CD14-positive monocyte (primary cell): Measurements from ENCODE around the gene MFN1. TPM values are rescaled to one million over a fixed set of nuclear protein-coding genes. Genes with fewer than 3 reads are reported as not detected.

ENCODE experiments used
- DNase-seq, 3 donors: peaks; one replicate each; pipeline ENCODE4 v3.0.0-alpha.2; 2011 to 2022
- H2AFZ ChIP-seq: 2 replicates; pipeline ENCODE4 v1.6.0; 2012; ENCODE audit warnings: mild to moderate bottlenecking, low read depth, low read length, inconsistent platforms; ENCODE audit not compliant: insufficient read depth, poor library complexity, severe bottlenecking
- H3K27ac ChIP-seq, 2 donors: 1 replicate in 1 of 2; 2 replicates in 1 of 2; pipeline ENCODE4 v1.5.1; 2012 to 2013; ENCODE audit warnings: low read length in 2 of 2, control low read depth in 1 of 2, inconsistent platforms in 1 of 2, low read depth in 1 of 2, mild to moderate bottlenecking in 1 of 2
- H3K27me3 ChIP-seq, 2 donors: one replicate each; pipeline versions ENCODE4 v1.6.0 to v1.6.1; 2011 to 2013; ENCODE audit warnings: low read length in 2 of 2; ENCODE audit not compliant: control insufficient read depth in 2 of 2, insufficient read depth in 2 of 2
- H3K36me3 ChIP-seq, 2 donors: replicated peaks in 1 of 2; 1 replicate in 1 of 2; 2 replicates in 1 of 2; pipeline versions ENCODE4 v1.5.1 to v1.6.1; 2012 to 2013; ENCODE audit warnings: low read length in 2 of 2, control low read depth in 1 of 2, inconsistent platforms in 1 of 2, mild to moderate bottlenecking in 1 of 2; ENCODE audit not compliant: insufficient read depth in 2 of 2, control insufficient read depth in 1 of 2
- H3K4me1 ChIP-seq, 2 donors: 1 replicate in 1 of 2; 2 replicates in 1 of 2; pipeline versions ENCODE4 v1.5.1 to v1.6.1; 2012 to 2013; ENCODE audit warnings: low read length in 2 of 2, control low read depth in 1 of 2, inconsistent platforms in 1 of 2, mild to moderate bottlenecking in 1 of 2, moderate library complexity in 1 of 2; ENCODE audit not compliant: insufficient read depth in 2 of 2, control insufficient read depth in 1 of 2
- H3K4me2 ChIP-seq: replicated peaks from 2 replicates; pipeline ENCODE3; 2012; ENCODE audit warnings: low read length, moderate library complexity, mild to moderate bottlenecking; ENCODE audit not compliant: poor library complexity, severe bottlenecking; ENCODE audit errors: extremely low read depth
- H3K4me3 ChIP-seq, 3 experiments: fragments of 200-600 bp in 1 of 3; sonication (generic) in 1 of 3; replicated peaks in 1 of 3; 1 replicate in 2 of 3; 2 replicates in 1 of 3; pipeline ENCODE4 v1.5.1; 2011 to 2013; ENCODE audit warnings: low read length in 3 of 3, mild to moderate bottlenecking in 3 of 3, control low read depth in 2 of 3, low read depth in 2 of 3, inconsistent platforms in 1 of 3, moderate library complexity in 1 of 3
- H3K79me2 ChIP-seq: 2 replicates; pipeline ENCODE4 v1.6.0; 2012; ENCODE audit warnings: mild to moderate bottlenecking, control low read depth, inconsistent platforms, low read length, moderate library complexity; ENCODE audit not compliant: insufficient read depth
- H3K9ac ChIP-seq: 2 replicates; pipeline ENCODE4 v1.6.0; 2017; ENCODE audit warnings: low read length, mild to moderate bottlenecking; ENCODE audit not compliant: insufficient read depth, poor library complexity, severe bottlenecking
- H3K9me3 ChIP-seq, 2 donors: replicated peaks in 1 of 2; 1 replicate in 1 of 2; 2 replicates in 1 of 2; pipeline versions ENCODE4 v1.5.1 to v1.6.1; 2012 to 2013; ENCODE audit warnings: low read length in 2 of 2, control low read depth in 1 of 2; ENCODE audit not compliant: control insufficient read depth in 1 of 2, insufficient read depth in 1 of 2
- H4K20me1 ChIP-seq: 2 replicates; pipeline ENCODE4 v1.6.0; 2012; ENCODE audit warnings: mild to moderate bottlenecking, low read length, control low read depth, moderate library complexity; ENCODE audit not compliant: insufficient read depth
- H3K27ac Mint-ChIP-seq, 7 donors: one replicate each; pipeline ENCODE4 v1.8.0; 2020; ENCODE audit warnings: mild to moderate bottlenecking in 7 of 7, mixed read lengths in 7 of 7, moderate library complexity in 6 of 7, inconsistent platforms in 2 of 7
- H3K27me3 Mint-ChIP-seq, 3 donors: one replicate each; pipeline ENCODE4 v1.8.0; 2021 to 2022; ENCODE audit warnings: low read depth in 3 of 3, mild to moderate bottlenecking in 3 of 3, mixed read lengths in 3 of 3, moderate library complexity in 3 of 3, inconsistent platforms in 1 of 3
- H3K36me3 Mint-ChIP-seq, 2 donors: one replicate each; pipeline ENCODE4 v1.8.0; 2020; ENCODE audit warnings: mixed read lengths in 2 of 2, inconsistent platforms in 1 of 2, mild to moderate bottlenecking in 1 of 2
- H3K4me1 Mint-ChIP-seq: one replicate; pipeline ENCODE4 v1.8.0; 2020; ENCODE audit warnings: mild to moderate bottlenecking, mixed read lengths
- H3K4me3 Mint-ChIP-seq, 2 donors: one replicate each; pipeline ENCODE4 v1.8.0; 2020; ENCODE audit warnings: mild to moderate bottlenecking in 2 of 2, mixed read lengths in 2 of 2, moderate library complexity in 1 of 2
- H3K9me3 Mint-ChIP-seq, 7 donors: one replicate each; pipeline ENCODE4 v1.8.0; 2020 to 2022; ENCODE audit warnings: mixed read lengths in 7 of 7, mild to moderate bottlenecking in 6 of 7, moderate library complexity in 6 of 7, inconsistent platforms in 2 of 7
- CTCF ChIP-seq: fragments of 200-600 bp; IDR thresholded peaks from one replicate; pipeline ENCODE4 v1.8.0; 2022; ENCODE audit warnings: antibody characterized with exemption, mild to moderate bottlenecking
- whole genome bisulfite sequencing: methylation state at CpG from one replicate; pipeline ENCODE4 v1.1.5; 2013; ENCODE audit warnings: missing lambda C conversion rate; ENCODE audit not compliant: insufficient coverage; 5-methylcytosine and 5-hydroxymethylcytosine counted together
- intact Hi-C, 2 donors: fragments of 100-400 bp; cut with micrococcal nuclease; formaldehyde crosslinking; loops; one replicate each; pipeline versions ENCODE4 v1.15.0 to v1.15.1; 2023
- polyA plus RNA-seq, 3 donors: library from polyadenylated mRNA; depleted of rRNA in 1 of 3; unstranded in 2 of 3; stranded (reverse) in 1 of 3; fragments of 300-500 nt in 2 of 3; fragments of >200 nt in 1 of 3; fragmentation: Illumina TruSeq in 2 of 3; gene quantifications; 1 replicate in 2 of 3; 2 replicates in 1 of 3; pipeline ENCODE4 v1.2.3, GENCODE V29; 2012 to 2021

MFN1 gene
- polyA plus RNA-seq, 3 donors = 5.6 to 15.2 (median 12.2) TPM

DNA sequence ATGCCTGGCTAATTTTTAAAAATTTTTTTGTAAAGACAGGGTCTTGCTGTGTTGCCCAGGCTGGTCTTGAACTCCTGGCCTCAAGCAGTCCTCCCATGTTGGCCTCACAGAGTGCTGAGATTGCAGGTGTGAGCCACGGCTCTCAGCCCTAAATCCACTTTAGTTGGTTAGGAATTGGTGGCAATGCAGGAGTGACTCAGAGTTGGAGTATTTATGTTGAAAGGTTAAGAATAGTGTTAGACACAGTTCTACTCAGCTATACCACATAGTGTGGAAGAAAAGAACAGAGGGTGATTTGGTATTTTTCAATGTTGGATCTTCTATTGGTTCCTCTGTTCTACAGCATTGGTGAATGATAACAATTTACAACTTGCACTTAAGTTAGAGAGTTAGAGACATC is 17.1 kb upstream of the MFN1 start:
- Mint-ChIP-seq H3K9me3 (no peaks in the 10 kb centered on the region), H3K36me3 (peaks cover 52 to 77% of the 10 kb centered on the region in 2 donors), H3K4me1 (no peaks in the 10 kb centered on the region), H3K27ac (peak overlapping the region in 1 of 7 donors; percentile 21), H3K4me3 (no peak overlapping the region), H3K27me3 (no peaks in the 10 kb centered on the region)
- peaks cover 57 to 78% of the 10 kb centered on the region in 2 donors for H3K36me3 ChIP-seq
- no CpG with 5 or more reads among the region's 1 CpG for WGBS
- no peak overlapping the region for H2AFZ ChIP-seq
- no peaks in the 10 kb centered on the region for H3K4me1 ChIP-seq
- intact Hi-C loops = no loop called here
- no peak overlapping the region for H3K9ac ChIP-seq
- H3K79me2 ChIP-seq = peaks cover 20% of the 10 kb centered on the region
- no peak overlapping the region for H3K4me2 ChIP-seq
- H3K27me3 ChIP-seq = no peaks in the 10 kb centered on the region
- no peak for DNase-seq
- H3K27ac ChIP-seq = no peak overlapping the region
- H3K9me3 ChIP-seq = no peaks in the 10 kb centered on the region
- no peaks in the 10 kb centered on the region for H4K20me1 ChIP-seq
- TF ChIP-seq CTCF = no peak
- no peak overlapping the region for H3K4me3 ChIP-seq

GRCh38 chr3:179332240-179332639 is 15.3 kb upstream of the MFN1 start:
- no peak overlapping the region for H3K4me3 ChIP-seq
- peaks cover 0 to under 1% (median 0%) of the 10 kb centered on the region in 7 donors for H3K9me3 Mint-ChIP-seq
- peaks cover 59 to 92% of the 10 kb centered on the region in 2 donors for H3K36me3 ChIP-seq
- H3K79me2 ChIP-seq = peaks cover 5% of the 10 kb centered on the region
- H3K4me2 ChIP-seq = no peak overlapping the region
- no peaks in the 10 kb centered on the region for H3K4me1 ChIP-seq
- no peak overlapping the region for H3K27ac ChIP-seq
- H3K27me3 ChIP-seq = no peaks in the 10 kb centered on the region
- no peaks in the 10 kb centered on the region for H4K20me1 ChIP-seq
- H3K9me3 ChIP-seq = no peaks in the 10 kb centered on the region
- H3K27me3 Mint-ChIP-seq = no peaks in the 10 kb centered on the region
- no peak overlapping the region for H3K9ac ChIP-seq
- peaks cover 55 to 83% of the 10 kb centered on the region in 2 donors for H3K36me3 Mint-ChIP-seq
- H3K4me1 Mint-ChIP-seq = no peaks in the 10 kb centered on the region
- no CpG with 5 or more reads among the region's 4 CpGs for WGBS
- TF ChIP-seq CTCF = no peak
- H3K4me3 Mint-ChIP-seq = no peak overlapping the region
- no peak for DNase-seq
- H3K27ac Mint-ChIP-seq = peak overlapping the region in 1 of 7 donors; percentile 42
- intact Hi-C loops = no loop called here
- H2AFZ ChIP-seq = no peak overlapping the region
